OCI-LY7 (cell line): ENCODE results near the gene DSCAM. TPM values are rescaled to one million over a fixed set of nuclear protein-coding genes. Genes with fewer than 3 reads are reported as not detected.

Experiments used
- BruUV-seq: library from RNA; stranded (reverse); fragments of 400-500 nt; replicated peaks from 2 replicates; lab custom pipeline; 2021; lab: Mats Ljungman, UMichigan
- CTCF ChIA-PET: fragments of 300-600 bp; sonication (Branson Sonifier 250); formaldehyde crosslinking; loops from one replicate; lab custom pipeline; 2022; ENCODE audit warnings: antibody characterized with exemption; ENCODE audit not compliant: unreplicated experiment; lab: Charles Lee
- POLR2A ChIA-PET: fragments of 300-600 bp; sonication (Branson Sonifier 250); formaldehyde crosslinking; loops from one replicate; lab custom pipeline; 2022; ENCODE audit warnings: antibody characterized with exemption; lab: Charles Lee
- DNase-seq: peaks from one replicate; pipeline ENCODE4 v3.0.0-alpha.2; 2015; ENCODE audit warnings: low spot score
- H2AFZ ChIP-seq: fragments of 200-600 bp; sonication (generic), shearing (Covaris generic); 2 replicates; pipeline ENCODE4 v1.6.1; 2014; ENCODE audit warnings: mild to moderate bottlenecking, antibody characterized with exemption, low read length, moderate library complexity
- H3K27ac ChIP-seq: fragments of 200-600 bp; sonication (generic); 2 replicates; pipeline ENCODE4 v1.5.1; 2014; ENCODE audit warnings: mixed run types, low read depth, mild to moderate bottlenecking, moderate library complexity, low read length, inconsistent platforms; ENCODE audit not compliant: poor library complexity, severe bottlenecking
- H3K36me3 ChIP-seq: fragments of 200-600 bp; sonication (generic); 2 replicates; pipeline ENCODE4 v1.6.1; 2014; ENCODE audit warnings: mild to moderate bottlenecking, antibody characterized with exemption, low read length, moderate library complexity, mixed read lengths; ENCODE audit not compliant: insufficient read depth
- H3K4me1 ChIP-seq: fragments of 200-600 bp; sonication (generic); 2 replicates; pipeline ENCODE4 v1.5.1; 2014; ENCODE audit warnings: mild to moderate bottlenecking, low read length; ENCODE audit not compliant: insufficient read depth, poor library complexity, severe bottlenecking
- H3K4me2 ChIP-seq: fragments of 200-600 bp; sonication (generic); 2 replicates; pipeline ENCODE4 v1.6.1; 2014; ENCODE audit warnings: mild to moderate bottlenecking, low read length
- H3K4me3 ChIP-seq: fragments of 200-600 bp; sonication (generic); 2 replicates; pipeline ENCODE4 v1.5.1; 2014; ENCODE audit warnings: mild to moderate bottlenecking, low read depth, low read length; ENCODE audit not compliant: poor library complexity, severe bottlenecking
- H3K79me2 ChIP-seq: fragments of 200-600 bp; sonication (generic); 2 replicates; pipeline ENCODE4 v1.6.1; 2016; ENCODE audit warnings: low read depth, mild to moderate bottlenecking, low read length, moderate library complexity, mixed read lengths; ENCODE audit not compliant: insufficient read depth
- H3K9me2 ChIP-seq: fragments of 200-600 bp; sonication (generic); 2 replicates; pipeline ENCODE4 v1.6.1; 2016; ENCODE audit warnings: mild to moderate bottlenecking, low read length, mixed read lengths; ENCODE audit not compliant: insufficient read depth
- H3K9me3 ChIP-seq: fragments of 200-600 bp; sonication (generic); 2 replicates; pipeline ENCODE4 v1.6.1; 2014; ENCODE audit warnings: mild to moderate bottlenecking, mixed run types, low read length, mixed read lengths
- H4K20me1 ChIP-seq: fragments of 200-600 bp; sonication (generic); 2 replicates; pipeline ENCODE4 v1.6.1; 2014; ENCODE audit warnings: mild to moderate bottlenecking, antibody characterized with exemption, low read length, moderate library complexity, mixed read lengths; ENCODE audit not compliant: insufficient read depth
- CTCF ChIP-seq: fragments of 200-600 bp; sonication (generic); conservative IDR thresholded peaks from 2 replicates; pipeline ENCODE4 v1.5.1; 2014; ENCODE audit warnings: mild to moderate bottlenecking, antibody characterized with exemption, low read length, moderate library complexity, mixed read lengths
- EZH2phosphoT487 ChIP-seq: fragments of 200-600 bp; sonication (generic); IDR thresholded peaks from 2 replicates; pipeline ENCODE4 v1.6.1; 2018; ENCODE audit warnings: low read depth, borderline replicate concordance, mild to moderate bottlenecking, mixed run types, antibody characterized with exemption, low read length, moderate library complexity, mixed read lengths
- intact Hi-C: fragments of 100-400 bp; cut with micrococcal nuclease; formaldehyde crosslinking; loops from one replicate; pipeline ENCODE4 v1.10.0; 2022; ENCODE audit not compliant: unreplicated experiment
- total RNA-seq, 2 experiments: library from RNA; depleted of rRNA in 1 of 2; stranded (reverse); fragments of >200 nt in 1 of 2; shearing (Covaris generic) in 1 of 2; gene quantifications; 2 replicates each; pipeline ENCODE4 v1.2.3, GENCODE V29; 2014 to 2022

DSCAM gene
- total RNA-seq, 2 experiments from 2014 or later, result not detected

DNA sequence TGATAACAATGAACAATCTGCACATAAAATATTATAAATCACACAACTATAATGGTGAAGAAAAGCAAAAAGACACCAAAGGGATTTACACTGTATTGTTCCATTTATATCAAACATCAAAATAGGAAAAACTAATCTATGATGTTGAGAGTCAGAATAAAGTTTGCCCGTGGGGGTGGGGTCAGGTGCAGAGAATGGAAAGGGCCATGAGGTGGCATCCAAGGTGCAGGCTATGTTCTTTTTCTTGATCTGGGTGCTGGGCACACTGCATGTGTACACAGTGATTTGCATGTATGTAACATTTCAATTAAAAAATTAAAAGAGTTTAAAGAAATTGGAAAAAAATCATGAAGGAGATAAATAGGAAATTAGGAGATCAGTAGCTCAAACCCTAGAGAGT is 127.3 kb downstream of the DSCAM start:
- Histone ChIP-seq H3K9me3 (0 out of 2 replicates have a peak, but pooled peaks cover 9% of the 10 kb centered on the region), H3K4me3 (no peak overlapping the region), H3K79me2 (no peaks in the 10 kb centered on the region), H3K9me2 (no peaks in the 10 kb centered on the region), H4K20me1 (no peaks in the 10 kb centered on the region), H3K4me2 (no peak overlapping the region), H3K4me1 (no peaks in the 10 kb centered on the region), H3K36me3 (no peaks in the 10 kb centered on the region), H3K27ac (no peak overlapping the region), H2AFZ (no peak overlapping the region)
- DNase-seq, result no peak
- ChIA-PET POLR2A (interaction anchor here (0.5 kb wide), 1 partner anchor 98 kb away, joined by 3 read pairs; no protein-coding TSS in a partner anchor), CTCF (no interaction called here)
- BruUV-seq, result no TSS peak
- intact Hi-C loops, result no loop called here
- no peak for TF ChIP-seq CTCF
- TF ChIP-seq EZH2phosphoT487, result no peak

DNA sequence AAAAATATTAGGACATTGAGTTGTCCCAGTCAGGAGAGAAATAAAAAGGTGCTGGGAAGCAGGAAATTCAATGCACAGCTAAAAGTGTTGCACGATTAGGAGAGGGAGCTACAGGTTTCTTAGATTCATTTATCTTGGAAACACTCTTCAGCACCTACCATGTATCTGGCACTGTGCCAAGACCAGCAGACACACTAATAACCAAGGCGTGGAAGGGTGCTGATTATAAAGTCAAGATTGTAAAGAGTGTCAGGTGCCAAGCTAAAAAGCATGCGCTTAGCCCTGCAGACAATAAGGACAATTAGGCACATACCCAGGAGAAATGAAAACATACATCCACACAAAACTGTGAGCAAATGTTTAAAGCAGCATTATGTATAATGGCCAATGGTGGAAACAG is 129.9 kb downstream of the DSCAM start:
- TF ChIP-seq CTCF (no peak), EZH2phosphoT487 (no peak)
- no TSS peak for BruUV-seq
- no peaks in the 10 kb centered on the region for H3K9me2 ChIP-seq
- no peaks in the 10 kb centered on the region for H3K4me1 ChIP-seq
- no peak overlapping the region for H3K4me3 ChIP-seq
- H3K36me3 ChIP-seq, result no peaks in the 10 kb centered on the region
- no peak overlapping the region for H3K4me2 ChIP-seq
- intact Hi-C loops, result no loop called here
- ChIA-PET POLR2A (no interaction called here), CTCF (no interaction called here)
- H3K79me2 ChIP-seq, result no peaks in the 10 kb centered on the region
- no peak overlapping the region for H3K27ac ChIP-seq
- 0 out of 2 replicates have a peak, but pooled peaks cover 9% of the 10 kb centered on the region for H3K9me3 ChIP-seq
- H2AFZ ChIP-seq, result no peak overlapping the region
- no peaks in the 10 kb centered on the region for H4K20me1 ChIP-seq
- DNase-seq, result no peak

- no TSS peak for BruUV-seq
- DNase-seq, result no peak
- no peak overlapping the region for H2AFZ ChIP-seq
- no peaks in the 10 kb centered on the region for H3K9me2 ChIP-seq
- H3K4me1 ChIP-seq, result no peaks in the 10 kb centered on the region
- TF ChIP-seq CTCF, result no peak
- no peak for TF ChIP-seq EZH2phosphoT487
- no peaks in the 10 kb centered on the region for H3K79me2 ChIP-seq
- ChIA-PET POLR2A (no interaction called here), CTCF (no interaction called here)
- no peaks in the 10 kb centered on the region for H3K36me3 ChIP-seq
- H3K4me3 ChIP-seq, result no peak overlapping the region
- H3K4me2 ChIP-seq, result no peak overlapping the region
- H4K20me1 ChIP-seq, result no peaks in the 10 kb centered on the region
- H3K27ac ChIP-seq, result no peak overlapping the region
- intact Hi-C loops, result no loop called here
- H3K9me3 ChIP-seq, result no peaks in the 10 kb centered on the region
Measured at GRCh38 chr21:40714536-40714935, 132.4 kb downstream of the DSCAM start.
